HG02840 (cell line): ENCODE results near the gene PLPP2.
"Not testable (repeated sequence)": the region's sequence is repeated elsewhere in the genome, so short reads cannot be mapped to it uniquely, and the experiment has no call there.

Experiments
- ATAC-seq: cut with Tn5 transposase; IDR thresholded peaks from one replicate; pipeline ENCODE4 v1.9.1; 2021; ENCODE audit warnings: mild to moderate bottlenecking, moderate library complexity, moderate number of reproducible peaks; ENCODE audit not compliant: unreplicated experiment, low FRiP score

The PLPP2 gene

DNA sequence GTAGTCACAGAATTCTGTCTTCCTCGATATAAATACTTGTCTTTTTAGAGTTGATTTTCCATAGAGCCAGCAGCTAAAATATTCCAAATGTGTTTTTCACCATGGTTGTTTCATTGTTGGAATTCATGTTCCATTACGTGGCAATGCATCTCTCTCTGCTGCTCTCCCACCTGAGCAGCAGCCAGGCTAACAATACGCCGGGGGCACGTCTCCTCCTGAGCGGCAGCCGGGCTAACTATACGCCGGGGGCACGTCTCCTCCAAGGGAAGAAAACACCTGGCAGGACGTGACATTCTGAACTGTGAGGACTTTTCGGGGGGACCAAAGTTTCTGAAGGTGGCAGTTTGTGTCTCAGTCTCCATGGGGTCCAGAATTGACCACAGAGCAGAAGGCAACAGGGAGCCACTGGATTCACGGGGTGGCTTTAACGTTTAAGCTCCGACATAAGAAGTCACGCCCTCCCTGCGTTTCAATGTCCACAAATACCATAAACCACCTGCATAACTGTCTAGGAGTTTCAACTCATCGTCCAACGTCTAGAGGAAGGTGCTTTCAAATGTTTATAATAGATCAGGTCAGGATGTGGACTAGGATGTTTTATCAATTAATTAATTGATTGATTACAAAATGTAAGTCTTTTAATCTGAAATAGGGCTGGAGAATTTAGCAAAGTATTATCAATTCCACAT lies 15.1 kb downstream of the PLPP2 start:
- ATAC-seq: no peak

DNA sequence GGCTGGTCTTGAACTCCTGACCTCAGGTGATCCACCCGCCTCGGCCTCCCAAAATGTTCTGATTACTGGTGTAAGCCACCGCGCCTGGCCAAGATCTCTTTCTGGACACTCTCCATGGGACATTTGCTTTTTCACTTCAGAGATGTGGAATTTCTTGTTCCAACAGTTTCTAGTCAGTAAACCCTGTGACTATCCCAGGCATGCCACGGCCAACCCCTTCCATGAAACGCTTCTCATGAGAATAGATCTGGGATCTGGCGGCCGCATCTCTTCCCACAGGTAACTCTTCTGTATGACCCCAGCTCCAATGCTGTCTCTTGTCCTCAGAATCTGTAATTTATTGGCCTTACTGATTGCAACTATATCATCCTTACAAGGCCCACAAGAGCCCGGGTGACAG lies 16.2 kb downstream of the PLPP2 start:
- ATAC-seq: no peak

DNA sequence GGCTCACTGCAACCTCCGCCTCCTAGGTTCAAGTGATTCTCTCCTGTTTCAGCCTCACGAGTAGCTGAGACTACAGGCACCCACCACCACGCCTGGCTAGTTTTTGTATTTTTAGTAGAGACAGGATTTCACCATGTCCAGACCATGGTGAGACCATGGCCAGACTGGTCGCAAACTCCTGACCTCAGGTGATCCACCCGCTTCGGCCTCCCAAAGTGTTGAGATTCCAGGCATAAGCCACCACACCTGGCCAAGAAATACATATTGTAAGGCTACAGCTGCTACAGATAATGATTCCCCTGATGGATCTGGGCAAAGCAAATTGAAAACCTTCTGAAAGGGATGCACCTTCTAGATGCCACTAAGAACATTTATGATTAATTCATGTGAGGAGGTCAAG lies 17.8 kb downstream of the PLPP2 start:
- ATAC-seq: no peak

DNA sequence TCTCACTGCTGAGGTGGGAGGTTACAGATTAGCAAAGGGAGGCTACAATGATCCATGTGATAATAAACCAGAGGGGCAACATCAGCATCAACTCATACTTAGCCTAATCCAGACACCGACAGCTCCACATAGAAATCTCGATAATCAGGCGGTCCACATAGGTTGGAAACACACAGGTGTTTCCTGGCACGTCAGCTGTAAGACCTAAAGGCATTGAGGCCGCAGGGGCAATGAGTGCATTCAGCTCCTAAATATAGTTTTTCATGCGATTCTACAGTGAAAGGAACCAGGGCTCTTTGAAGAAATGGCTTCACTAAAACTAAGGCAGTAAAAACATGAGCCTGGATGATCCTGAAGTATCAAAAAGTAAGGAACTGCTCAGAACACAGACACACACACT lies 19.3 kb downstream of the PLPP2 start:
- no peak for ATAC-seq

DNA sequence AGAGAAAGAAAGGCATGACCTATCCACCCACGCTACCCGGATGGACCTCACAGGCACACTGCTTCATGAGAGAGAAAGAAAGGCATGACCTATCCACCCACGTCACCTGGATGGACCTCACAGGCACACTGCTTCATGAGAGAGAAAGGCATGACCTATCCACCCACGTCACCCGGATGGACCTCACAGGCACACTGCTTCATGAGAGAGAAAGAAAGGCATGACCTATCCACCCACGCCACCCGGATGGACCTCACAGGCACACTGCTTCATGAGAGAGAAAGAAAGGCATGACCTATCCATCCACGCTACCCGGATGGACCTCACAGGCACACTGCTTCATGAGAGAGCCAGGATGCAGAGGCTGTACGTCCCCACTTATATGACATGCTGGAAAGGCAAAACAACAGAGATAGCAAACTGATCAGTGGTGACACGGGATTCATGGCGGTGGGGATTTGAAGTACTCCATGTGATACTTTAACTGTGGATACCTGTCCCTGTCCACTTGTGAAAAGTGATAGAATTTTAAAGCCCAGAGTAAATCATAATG lies 20.4 kb downstream of the PLPP2 start:
- not testable (repeated sequence) for ATAC-seq

DNA sequence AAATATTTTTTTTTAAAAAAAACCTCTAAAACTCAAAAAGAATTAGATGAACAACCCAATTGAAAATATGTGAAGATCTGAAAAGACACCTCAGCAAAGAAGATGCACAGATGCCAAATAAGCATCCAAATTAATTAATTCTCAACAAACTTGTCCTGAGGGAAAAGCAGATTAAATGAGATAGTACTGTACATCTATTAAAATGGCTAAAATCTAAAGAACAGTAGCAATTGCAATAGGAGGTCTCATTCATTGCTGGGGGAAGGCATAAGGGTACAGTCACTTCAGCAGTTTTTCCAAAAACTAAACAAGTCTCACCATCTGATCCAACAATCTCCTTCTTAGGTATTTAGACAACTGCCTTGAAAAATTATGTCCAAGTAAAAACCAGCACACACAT lies 22.0 kb downstream of the PLPP2 start:
- ATAC-seq: no peak

DNA sequence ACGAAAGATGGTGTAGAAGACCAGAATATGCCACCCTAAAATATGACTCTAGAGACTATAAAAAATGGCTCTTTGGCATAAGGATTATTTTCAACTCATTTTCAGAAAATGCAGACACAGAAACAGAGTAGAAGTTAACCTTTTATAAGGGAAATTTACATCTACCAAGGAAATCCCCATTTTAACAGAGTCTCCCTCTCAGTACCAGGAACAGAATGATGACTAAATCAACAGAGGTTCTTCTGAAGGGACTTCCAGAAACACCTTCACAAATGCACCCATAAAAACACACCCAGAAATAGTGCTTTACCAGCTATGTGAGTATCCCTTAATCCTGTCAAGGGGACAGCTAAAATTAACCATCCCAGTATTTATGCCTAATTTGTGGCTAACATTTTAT lies 29.1 kb downstream of the PLPP2 start:
- ATAC-seq: no peak

DNA sequence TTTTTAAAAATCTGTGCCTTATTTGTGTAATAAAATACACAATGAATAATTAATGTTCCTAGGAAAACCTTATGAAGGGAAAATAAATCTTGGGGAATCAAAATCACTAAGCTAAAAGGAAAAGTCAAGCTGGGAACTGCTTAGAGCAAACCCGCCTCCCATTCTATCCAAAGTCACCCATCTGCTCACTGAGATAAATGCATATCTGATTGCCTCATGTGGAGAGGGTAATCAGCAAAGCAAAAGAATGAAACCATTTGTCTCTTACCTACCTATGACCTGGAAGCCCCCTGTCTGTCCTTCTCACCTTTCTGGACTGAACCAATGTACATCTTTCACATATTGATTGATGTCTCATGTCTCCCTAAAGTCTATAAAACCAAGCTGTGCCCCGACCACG lies 34.4 kb downstream of the PLPP2 start:
- not testable (repeated sequence) for ATAC-seq

DNA sequence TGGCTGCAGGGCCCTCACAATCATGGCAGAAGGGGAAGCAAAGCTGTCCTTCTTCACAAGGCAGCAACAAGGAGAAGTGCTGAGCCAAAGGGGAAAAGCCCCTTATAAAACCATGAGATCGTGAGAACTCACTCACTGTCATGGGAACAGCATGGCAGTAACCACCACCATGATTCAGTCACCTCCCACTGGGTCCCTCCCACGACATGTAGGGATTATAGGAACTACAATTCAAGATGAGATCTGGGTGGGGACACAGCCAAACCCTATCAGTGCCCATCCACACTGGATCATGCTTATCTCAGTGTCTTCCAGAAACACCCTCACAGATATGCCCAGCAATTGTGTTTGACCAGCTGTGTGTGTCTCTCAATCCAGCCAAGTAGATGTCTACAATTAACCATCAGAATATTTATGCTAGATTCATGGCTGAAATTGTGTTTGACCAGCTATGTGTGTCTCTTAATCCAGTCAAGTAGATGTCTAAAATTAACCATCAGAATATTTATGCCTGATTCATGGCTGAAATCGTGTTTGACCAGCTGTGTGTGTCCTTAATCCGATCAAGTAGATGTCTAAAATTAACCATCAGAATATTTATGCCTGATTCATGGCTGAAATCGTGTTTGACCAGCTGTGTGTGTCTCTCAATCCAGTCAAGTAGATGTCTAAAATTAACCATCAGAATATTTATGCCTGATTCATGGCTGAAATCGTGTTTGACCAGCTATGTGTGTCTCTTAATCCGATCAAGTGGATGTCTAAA lies 38.6 kb downstream of the PLPP2 start:
- not testable (repeated sequence) for ATAC-seq

DNA sequence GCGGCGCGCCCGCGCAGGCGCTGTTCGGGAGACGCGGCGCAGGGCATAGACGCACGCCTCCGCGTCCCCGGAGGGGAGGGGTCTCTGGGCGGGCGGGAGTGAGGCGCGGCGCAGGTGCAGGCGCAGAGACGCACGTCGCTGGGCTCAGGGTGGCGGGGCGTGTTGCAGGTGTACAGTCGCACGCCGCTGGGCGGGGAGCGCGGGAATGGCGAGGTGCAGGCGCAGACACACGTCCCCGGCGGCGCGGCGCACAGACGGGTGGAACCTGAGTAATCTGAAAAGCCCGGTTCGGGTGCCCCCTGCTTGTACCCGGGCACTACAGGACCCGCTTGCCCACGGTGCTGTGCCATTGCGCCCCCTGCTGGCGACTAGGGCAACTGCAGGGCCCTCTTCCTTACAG lies 44.7 kb downstream of the PLPP2 start:
- ATAC-seq: no peak

DNA sequence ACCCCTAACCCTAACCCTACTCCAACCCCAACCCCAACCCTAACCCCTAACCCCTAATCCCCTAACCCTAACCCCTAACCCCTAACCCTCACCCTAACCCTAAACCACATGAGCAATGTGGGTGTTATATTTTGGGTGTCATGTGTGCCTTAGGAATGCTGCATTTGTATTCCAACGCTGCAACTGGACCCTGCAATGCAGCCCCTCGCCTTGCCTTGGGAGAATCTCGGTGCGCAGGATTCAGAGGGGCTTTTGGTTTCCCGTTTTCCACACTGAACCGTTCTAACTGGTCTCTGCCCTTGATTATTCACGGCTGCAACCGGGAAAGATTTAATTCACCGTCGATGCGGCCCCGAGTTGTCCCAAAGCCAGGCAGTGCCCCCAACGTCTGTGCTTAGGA lies 45.3 kb downstream of the PLPP2 start:
- not testable (repeated sequence) for ATAC-seq

DNA sequence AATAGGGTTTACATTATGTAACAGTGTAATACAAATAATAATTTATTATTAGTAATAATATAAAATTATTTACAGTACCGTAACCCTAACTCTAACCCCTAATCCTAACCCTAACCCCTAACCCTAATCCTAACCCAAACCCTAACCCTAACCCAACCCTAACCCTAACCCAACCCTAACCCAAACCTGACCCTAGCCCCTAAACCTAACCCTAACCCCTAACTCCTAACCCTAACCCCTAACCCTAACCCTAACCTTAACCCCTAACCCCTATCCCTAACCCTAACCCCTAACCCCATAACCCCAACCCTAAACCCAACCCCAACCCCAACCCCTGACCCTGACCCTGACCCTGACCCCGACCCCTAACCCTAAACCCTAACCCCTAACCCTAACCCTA lies 45.7 kb downstream of the PLPP2 start:
- no peak for ATAC-seq
